Neuronal stem cell (in vitro differentiated cells): ENCODE results near the gene UBE2C. TPM values are rescaled to one million over a fixed set of nuclear protein-coding genes. Genes with fewer than 3 reads are reported as not detected.
"Not testable (repeated sequence)": the region's sequence is repeated elsewhere in the genome, so short reads cannot be mapped to it uniquely, and the experiment has no call there.

Experiments used
- DNase-seq: peaks from one replicate; pipeline ENCODE4 v3.0.0-alpha.2; 2013; ENCODE audit warnings: low spot score
- H2AFZ ChIP-seq: one replicate; pipeline ENCODE4 v1.6.1; 2013; ENCODE audit warnings: mild to moderate bottlenecking, low read length, inconsistent platforms
- H2AK5ac ChIP-seq: 2 replicates; pipeline ENCODE4 v1.6.1; 2013; ENCODE audit warnings: low read depth, mild to moderate bottlenecking, inconsistent platforms, low read length, moderate library complexity, mixed read lengths
- H2BK120ac ChIP-seq: 2 replicates; pipeline ENCODE4 v1.6.1; 2013; ENCODE audit warnings: low read depth, mild to moderate bottlenecking, inconsistent platforms, low read length, moderate library complexity, mixed read lengths
- H2BK12ac ChIP-seq: one replicate; pipeline ENCODE4 v1.6.1; 2013; ENCODE audit warnings: low read length, inconsistent platforms
- H2BK15ac ChIP-seq: 2 replicates; pipeline ENCODE4 v1.6.1; 2013; ENCODE audit warnings: mild to moderate bottlenecking, low read length, inconsistent platforms, mixed read lengths
- H2BK5ac ChIP-seq: one replicate; pipeline ENCODE4 v1.6.1; 2013; ENCODE audit warnings: inconsistent platforms, mild to moderate bottlenecking, low read length, moderate library complexity
- H3K14ac ChIP-seq: one replicate; pipeline ENCODE4 v1.6.1; 2013; ENCODE audit warnings: low read length, inconsistent platforms
- H3K18ac ChIP-seq: 2 replicates; pipeline ENCODE4 v1.6.1; 2013; ENCODE audit warnings: low read length, inconsistent platforms
- H3K23ac ChIP-seq: 2 replicates; pipeline ENCODE4 v1.6.1; 2013; ENCODE audit warnings: low read depth, mild to moderate bottlenecking, mixed read lengths, low read length, inconsistent platforms; ENCODE audit not compliant: poor library complexity
- H3K27ac ChIP-seq: replicated peaks from 3 replicates; pipeline ENCODE4 v1.5.1; 2013; ENCODE audit warnings: low read length, inconsistent platforms
- H3K27me3 ChIP-seq, 3 experiments: 2 replicates each; pipeline ENCODE4 v1.6.1; 2013; ENCODE audit warnings: low read length in 3 of 3, mild to moderate bottlenecking in 2 of 3, inconsistent platforms in 1 of 3, low read depth in 1 of 3, mixed read lengths in 1 of 3, moderate library complexity in 1 of 3; ENCODE audit not compliant: control insufficient read depth in 3 of 3, insufficient read depth in 3 of 3
- H3K36me3 ChIP-seq, 2 donors: replicated peaks in 1 of 2; 2 replicates each; pipeline ENCODE4 v1.6.1; 2013; ENCODE audit warnings: low read length in 2 of 2; ENCODE audit not compliant: control insufficient read depth in 2 of 2, insufficient read depth in 2 of 2
- H3K4ac ChIP-seq: 2 replicates; pipeline ENCODE4 v1.6.1; 2013; ENCODE audit warnings: inconsistent platforms, mild to moderate bottlenecking, low read length, moderate library complexity
- H3K4me1 ChIP-seq, 2 donors: 1 replicate in 1 of 2; 2 replicates in 1 of 2; pipeline ENCODE4 v1.6.1; 2013; ENCODE audit warnings: low read length in 2 of 2, low read depth in 1 of 2; ENCODE audit not compliant: control insufficient read depth in 2 of 2, insufficient read depth in 1 of 2
- H3K4me2 ChIP-seq: one replicate; pipeline ENCODE4 v1.6.1; 2013; ENCODE audit warnings: mild to moderate bottlenecking, low read length, inconsistent platforms; ENCODE audit not compliant: insufficient read depth, poor library complexity, severe bottlenecking
- H3K4me3 ChIP-seq, 2 donors: 2 replicates each; pipeline ENCODE4 v1.5.1; 2013; ENCODE audit warnings: low read length in 2 of 2, mild to moderate bottlenecking in 2 of 2, inconsistent platforms in 1 of 2, moderate library complexity in 1 of 2
- H3K79me1 ChIP-seq: one replicate; pipeline ENCODE4 v1.6.1; 2013; ENCODE audit warnings: low read depth, mild to moderate bottlenecking, inconsistent platforms, low read length, moderate library complexity
- H3K9ac ChIP-seq: one replicate; pipeline ENCODE4 v1.6.1; 2013; ENCODE audit warnings: mild to moderate bottlenecking, low read depth, low read length, inconsistent platforms; ENCODE audit not compliant: poor library complexity
- H3K9me3 ChIP-seq, 2 donors: replicated peaks in 1 of 2; 2 replicates each; pipeline versions ENCODE3 to v1.6.1; 2013; ENCODE audit warnings: low read length in 2 of 2, mild to moderate bottlenecking in 2 of 2, inconsistent platforms in 1 of 2, low read depth in 1 of 2, mixed read lengths in 1 of 2, moderate library complexity in 1 of 2; ENCODE audit not compliant: control insufficient read depth in 2 of 2, insufficient read depth in 1 of 2
- H4K8ac ChIP-seq: one replicate; pipeline ENCODE4 v1.6.1; 2013; ENCODE audit warnings: low read depth, mild to moderate bottlenecking, inconsistent platforms, low read length, moderate library complexity
- H4K91ac ChIP-seq: one replicate; pipeline ENCODE4 v1.6.1; 2013; ENCODE audit warnings: low read length, low read depth, mild to moderate bottlenecking, inconsistent platforms; ENCODE audit not compliant: poor library complexity
- WGBS, 2 donors: extraction: QIAGEN DNeasy Blood & Tissue Kit; methylation state at CpG; one replicate each; pipeline ENCODE4 v1.1.7; 2013; ENCODE audit warnings: missing lambda C conversion rate in 2 of 2, mixed read lengths in 1 of 2; ENCODE audit not compliant: insufficient read length in 2 of 2, insufficient replicate concordance in 1 of 2; ENCODE audit errors: extremely low coverage in 2 of 2; 5-methylcytosine and 5-hydroxymethylcytosine counted together
- polyA plus RNA-seq, 2 experiments: library from polyadenylated mRNA; stranded (reverse); fragments of 200-250 nt; gene quantifications; one replicate each; pipeline ENCODE4 v1.2.3, GENCODE V29; 2013

Gene UBE2C
- 545 TPM for polyA plus RNA-seq (2013, experiment 1 of 2)
- polyA plus RNA-seq (2013, experiment 2 of 2) = 552 TPM

DNA sequence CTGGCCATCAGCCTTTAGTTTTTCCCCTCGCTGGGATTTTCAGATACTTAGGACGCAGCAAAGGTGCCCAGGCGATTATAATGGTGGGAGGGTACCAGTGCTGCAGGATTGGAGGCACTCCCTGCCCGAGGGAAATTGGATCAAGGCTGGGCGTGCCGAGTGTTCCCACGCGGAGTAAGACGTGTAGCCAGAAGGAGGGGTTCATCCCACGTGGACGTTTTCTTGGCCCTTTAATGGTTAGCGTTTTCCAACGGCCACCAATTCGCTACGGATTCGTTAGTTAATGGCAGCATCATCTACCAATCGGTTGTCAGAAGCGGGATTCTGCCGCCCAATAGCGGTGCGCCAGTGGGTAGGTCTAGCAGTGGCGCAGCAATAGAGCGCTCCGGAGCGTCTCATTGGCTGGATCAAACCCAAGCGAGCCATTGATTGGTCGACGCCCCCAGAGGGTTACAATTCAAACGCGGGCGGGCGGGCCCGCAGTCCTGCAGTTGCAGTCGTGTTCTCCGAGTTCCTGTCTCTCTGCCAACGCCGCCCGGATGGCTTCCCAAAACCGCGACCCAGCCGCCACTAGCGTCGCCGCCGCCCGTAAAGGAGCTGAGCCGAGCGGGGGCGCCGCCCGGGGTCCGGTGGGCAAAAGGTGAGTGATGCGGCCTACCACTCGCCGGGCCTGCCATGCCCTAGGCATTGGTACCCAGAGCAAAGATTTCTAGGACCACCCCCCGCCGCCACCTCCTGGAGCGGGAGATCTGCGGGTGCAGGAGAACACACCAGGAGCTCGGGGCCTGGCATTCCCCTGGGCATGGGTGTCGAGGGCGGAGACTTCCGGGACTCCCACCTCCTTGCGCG lies at the start of gene UBE2C:
Gene UBE2C (plus strand): TSS at position 488 of the 849 bp plus-strand sequence. CDS start 52 bp downstream, at position 540.
- peak within 1 kb of the TSS; percentile 11 for H2AK5ac ChIP-seq
- peaks cover 6% of the 10 kb centered on the region for H3K79me1 ChIP-seq
- peak within 1 kb of the TSS; percentile 28 for H3K27ac ChIP-seq
- no peak within 1 kb of the TSS for H3K14ac ChIP-seq
- no peak within 1 kb of the TSS for H2BK15ac ChIP-seq
- no peak within 1 kb of the TSS for H3K23ac ChIP-seq
- H4K91ac ChIP-seq = no peak within 1 kb of the TSS
- H2AFZ ChIP-seq = peak within 1 kb of the TSS; percentile 80
- no peak within 1 kb of the TSS for H2BK12ac ChIP-seq
- H3K18ac ChIP-seq = peak within 1 kb of the TSS; percentile 91
- H3K4me1 ChIP-seq = peaks cover 5 to 6% of the 10 kb centered on the region in 2 donors
- H3K36me3 ChIP-seq = peaks cover 51 to 88% of the 10 kb centered on the region in 2 donors
- WGBS, 2 donors = no CpG with 5 or more reads among the region's 65 CpGs
- H3K4me3 ChIP-seq = peak within 1 kb of the TSS; percentile 87 to 93
- no peak within 1 kb of the TSS for H3K4ac ChIP-seq
- H3K27me3 ChIP-seq = no peaks in the 10 kb centered on the region
- H4K8ac ChIP-seq = no peak within 1 kb of the TSS
- DNase-seq = peak; percentile 97
- peaks cover 0 to 10% of the 10 kb centered on the region in 2 donors for H3K9me3 ChIP-seq
- H2BK120ac ChIP-seq = no peak within 1 kb of the TSS
- peak within 1 kb of the TSS; percentile 68 for H2BK5ac ChIP-seq
- peak within 1 kb of the TSS; percentile 94 for H3K9ac ChIP-seq
- H3K4me2 ChIP-seq = peak within 1 kb of the TSS; percentile 88

GRCh38 chr20:45764618-45765282 lies 47.7 kb upstream of the UBE2C start:
- H3K9me3 ChIP-seq, H3K79me1 ChIP-seq, H3K14ac ChIP-seq, H3K27ac ChIP-seq, H3K4me3 ChIP-seq, H4K91ac ChIP-seq, H2BK120ac ChIP-seq, H3K18ac ChIP-seq, H3K36me3 ChIP-seq, H3K4me2 ChIP-seq, H3K23ac ChIP-seq, H4K8ac ChIP-seq, DNase-seq, H3K4me1 ChIP-seq, H3K4ac ChIP-seq, H2AK5ac ChIP-seq, H2AFZ ChIP-seq, H2BK12ac ChIP-seq, H2BK5ac ChIP-seq, H3K9ac ChIP-seq, H2BK15ac ChIP-seq: not testable (repeated sequence)
- H3K27me3 ChIP-seq = peaks cover 0 to 11% (median 0%) of the 10 kb centered on the region in 3 experiments
- WGBS, 2 donors = 100% methylated on average over 2 of the region's 13 CpGs; no CpG with 5 or more reads in 1 of the 2 donors

DNA sequence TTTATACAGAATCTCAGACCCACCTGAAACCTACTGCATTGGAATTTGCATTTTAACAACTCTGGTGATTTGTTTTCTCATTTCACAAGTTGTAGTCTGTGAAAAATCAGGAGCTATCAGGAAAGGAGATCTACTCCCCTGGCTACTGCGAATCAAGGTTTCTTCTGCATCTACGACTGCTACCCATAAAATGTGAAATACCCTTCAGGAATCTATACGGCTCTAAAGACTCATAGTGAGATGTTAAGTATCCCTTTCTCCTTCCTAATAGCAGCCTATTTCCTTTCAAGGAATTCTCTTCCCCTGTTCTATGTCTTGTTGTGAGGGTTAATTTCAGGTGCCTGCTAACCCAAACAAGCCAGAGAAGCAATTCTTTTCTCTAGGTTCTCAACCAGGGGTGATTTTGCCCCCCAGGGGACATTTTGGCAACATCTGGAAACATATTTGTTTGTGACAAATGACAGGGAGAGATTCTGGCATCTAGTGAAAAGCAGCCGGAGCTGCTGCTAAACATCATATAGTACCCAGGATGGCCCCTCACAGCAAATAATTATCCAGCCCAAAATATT lies 47.1 kb upstream of the UBE2C start:
- Histone ChIP-seq H3K9ac (no peak overlapping the region), H2AFZ (no peak overlapping the region), H3K14ac (no peak overlapping the region), H3K27me3 (peaks cover 0 to 11% (median 0%) of the 10 kb centered on the region in 3 experiments), H2BK120ac (no peak overlapping the region), H3K36me3 (no peaks in the 10 kb centered on the region), H3K4ac (no peak overlapping the region), H4K91ac (no peak overlapping the region), H4K8ac (no peak overlapping the region), H3K4me1 (peaks cover 0 to 2% of the 10 kb centered on the region in 2 donors), H2AK5ac (no peak overlapping the region), H2BK12ac (no peak overlapping the region), H3K27ac (no peak overlapping the region), H3K79me1 (no peaks in the 10 kb centered on the region), H3K23ac (no peak overlapping the region), H2BK5ac (no peak overlapping the region), H3K18ac (no peak overlapping the region), H3K4me3 (no peak overlapping the region), H3K4me2 (no peak overlapping the region), H2BK15ac (no peak overlapping the region), H3K9me3 (no peaks in the 10 kb centered on the region)
- no peak for DNase-seq
- no CpG with 5 or more reads among the region's 4 CpGs for WGBS, 2 donors

DNA sequence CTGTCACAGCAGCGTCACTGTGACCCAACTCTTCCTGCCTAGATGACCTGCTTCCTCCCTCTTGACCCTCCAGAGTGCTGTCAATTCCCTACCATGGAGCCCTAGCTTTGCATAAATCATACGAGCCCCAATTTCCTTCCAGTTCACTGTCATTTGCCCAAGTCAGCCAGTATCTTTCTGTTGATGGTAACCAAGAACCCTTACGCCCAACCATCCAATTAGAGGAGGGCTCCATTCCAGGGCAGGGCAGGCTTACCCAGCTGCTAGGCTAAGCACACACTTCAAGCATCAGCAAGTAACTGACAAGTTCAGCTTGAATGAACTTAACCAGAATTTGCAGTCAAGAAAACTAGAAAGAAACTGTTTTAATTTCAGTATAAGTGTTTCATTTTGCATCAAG lies 46.5 kb upstream of the UBE2C start:
- no peak overlapping the region for H4K91ac ChIP-seq
- no CpG with 5 or more reads among the region's 3 CpGs for WGBS, 2 donors

More for the DNA sequence above, 46.5 kb upstream of the UBE2C start:
- peaks cover 0 to 11% (median 0%) of the 10 kb centered on the region in 3 experiments for H3K27me3 ChIP-seq
- H3K4me3 ChIP-seq = no peak overlapping the region
- no peak overlapping the region for H3K18ac ChIP-seq
- H4K8ac ChIP-seq = no peak overlapping the region
- H2AK5ac ChIP-seq = no peak overlapping the region
- no peak overlapping the region for H2BK12ac ChIP-seq
- H3K79me1 ChIP-seq = no peaks in the 10 kb centered on the region
- H2BK15ac ChIP-seq = no peak overlapping the region
- H2BK120ac ChIP-seq = no peak overlapping the region
- no peak overlapping the region for H3K23ac ChIP-seq
- no peak overlapping the region for H3K4ac ChIP-seq
- H2AFZ ChIP-seq = no peak overlapping the region
- H3K9me3 ChIP-seq = no peaks in the 10 kb centered on the region
- H3K36me3 ChIP-seq = no peaks in the 10 kb centered on the region
- H3K27ac ChIP-seq = no peak overlapping the region
- DNase-seq = no peak
- peaks cover 0 to 2% of the 10 kb centered on the region in 2 donors for H3K4me1 ChIP-seq
- no peak overlapping the region for H3K4me2 ChIP-seq
- no peak overlapping the region for H3K14ac ChIP-seq
- H2BK5ac ChIP-seq = no peak overlapping the region
- H3K9ac ChIP-seq = no peak overlapping the region
